WTC11 (cell line): ENCODE results near the gene NBPF15. TPM values are rescaled to one million over a fixed set of nuclear protein-coding genes. Genes with fewer than 3 reads are reported as not detected.
"Not testable (repeated sequence)": the region's sequence is repeated elsewhere in the genome, so short reads cannot be mapped to it uniquely, and the experiment has no call there.

Experiments used
- ATAC-seq: fragments of 200-7000 bp; cut with Tn5 transposase; 2 replicates; pipeline ENCODE4 v1.10.0; 2021; ENCODE audit warnings: mild to moderate bottlenecking, moderate library complexity
- Bru-seq: library from RNA; stranded (reverse); fragments of 400-500 nt; gene quantifications from one replicate; lab custom pipeline; 2021; lab: Mats Ljungman, UMichigan
- CTCF ChIA-PET: fragments of 300-600 bp; sonication (Branson Sonifier 250); formaldehyde crosslinking; loops from one replicate; lab custom pipeline; 2021; ENCODE audit warnings: antibody characterized with exemption; lab: Charles Lee
- POLR2A ChIA-PET: fragments of 350-600 bp; sonication (Branson Sonifier 250); formaldehyde crosslinking; loops from one replicate; lab custom pipeline; 2021; ENCODE audit warnings: antibody characterized with exemption; lab: Charles Lee
- DNase-seq: peaks from one replicate; pipeline ENCODE4 v3.0.0; 2021; ENCODE audit warnings: low spot score
- H3K27ac Mint-ChIP-seq: 2 replicates; pipeline ENCODE4 v1.8.0; 2021; ENCODE audit warnings: mixed read lengths
- H3K27me3 Mint-ChIP-seq: 2 replicates; pipeline ENCODE4 v1.8.0; 2021; ENCODE audit warnings: low read depth, mild to moderate bottlenecking, moderate library complexity, mixed read lengths
- H3K36me3 Mint-ChIP-seq: 2 replicates; pipeline ENCODE4 v1.8.0; 2021; ENCODE audit warnings: mixed read lengths
- H3K4me1 Mint-ChIP-seq: 2 replicates; pipeline ENCODE4 v1.8.0; 2022; ENCODE audit warnings: mixed read lengths
- H3K4me3 Mint-ChIP-seq: 2 replicates; pipeline ENCODE4 v1.8.0; 2021; ENCODE audit warnings: mild to moderate bottlenecking, moderate library complexity, mixed read lengths
- H3K9me3 Mint-ChIP-seq: 2 replicates; pipeline ENCODE4 v1.8.0; 2021; ENCODE audit warnings: mixed read lengths
- long read RNA-seq, 3 experiments: library from RNA in 1 of 3; library from capped mRNA in 1 of 3; library from polyadenylated mRNA in 1 of 3; unstranded in 2 of 3; stranded (forward) in 1 of 3; transcript quantifications; one replicate each; pipeline ENCODE4 v2.0.0, GENCODE V29; 2021
- total RNA-seq: library from RNA; stranded (reverse); gene quantifications from 3 replicates; pipeline ENCODE4 v1.2.3, GENCODE V29; 2021

NBPF15 gene
- total RNA-seq = 13.1 to 16.3 TPM (median 15.2 TPM) in 3 replicates
- Bru-seq, nascent RNA = percentile 60 among the genes with signal in this experiment
- long read RNA-seq, experiment 1, full-length matches to known transcripts = 3 of 61 reads
- long read RNA-seq, experiment 1, partial matches to known transcripts = 18 of 61 reads
- long read RNA-seq, experiment 1, other reads (novel, unspliced or antisense) = 40 of 61 reads
- long read RNA-seq, experiment 2, partial matches to known transcripts = 5 of 11 reads
- long read RNA-seq, experiment 2, other reads (novel, unspliced or antisense) = 6 of 11 reads
- long read RNA-seq, experiment 3, partial matches to known transcripts = 0 of 1 reads
- long read RNA-seq, experiment 3, other reads (novel, unspliced or antisense) = 1 of 1 reads

- DNase-seq (peak; percentile 77), ATAC-seq (peak; percentile 98)
- POLR2A ChIA-PET, CTCF ChIA-PET, H3K36me3 Mint-ChIP-seq, H3K27ac Mint-ChIP-seq, H3K4me1 Mint-ChIP-seq, H3K9me3 Mint-ChIP-seq: not testable (repeated sequence)
- Mint-ChIP-seq H3K27me3 (peaks cover 16% of the 10 kb centered on the region), H3K4me3 (peak within 1 kb of the TSS; percentile 84)
Measured at GRCh38 chr1:144461136-144461759, at the start of gene NBPF15. Gene NBPF15, minus strand, starts transcription at chr1:144461669. Its CDS starts 21,666 bp downstream, at chr1:144440003.

GRCh38 chr1:144496429-144496828 lies 35.0 kb upstream of the NBPF15 start:
- DNase-seq, H3K9me3 Mint-ChIP-seq, H3K36me3 Mint-ChIP-seq, H3K4me1 Mint-ChIP-seq, ATAC-seq, POLR2A ChIA-PET, CTCF ChIA-PET, H3K27me3 Mint-ChIP-seq, H3K4me3 Mint-ChIP-seq, H3K27ac Mint-ChIP-seq: not testable (repeated sequence)

- POLR2A ChIA-PET, CTCF ChIA-PET, H3K27ac Mint-ChIP-seq, H3K36me3 Mint-ChIP-seq, DNase-seq, H3K27me3 Mint-ChIP-seq, H3K4me1 Mint-ChIP-seq, H3K4me3 Mint-ChIP-seq, ATAC-seq, H3K9me3 Mint-ChIP-seq: not testable (repeated sequence)
Measured at GRCh38 chr1:144494130-144494529, 32.7 kb upstream of the NBPF15 start.

GRCh38 chr1:144490394-144490793 lies 28.9 kb upstream of the NBPF15 start:
- POLR2A ChIA-PET, H3K36me3 Mint-ChIP-seq, H3K27me3 Mint-ChIP-seq, H3K9me3 Mint-ChIP-seq, H3K27ac Mint-ChIP-seq, CTCF ChIA-PET, H3K4me1 Mint-ChIP-seq: not testable (repeated sequence)
- peak overlapping the region; percentile 77 for H3K4me3 Mint-ChIP-seq
- peak; percentile 58 for ATAC-seq
- peak; percentile 48 for DNase-seq

GRCh38 chr1:144487002-144487401 lies 25.5 kb upstream of the NBPF15 start:
- POLR2A ChIA-PET, H3K36me3 Mint-ChIP-seq, H3K9me3 Mint-ChIP-seq, H3K4me1 Mint-ChIP-seq, H3K4me3 Mint-ChIP-seq, CTCF ChIA-PET, ATAC-seq, DNase-seq, H3K27me3 Mint-ChIP-seq, H3K27ac Mint-ChIP-seq: not testable (repeated sequence)

GRCh38 chr1:144485048-144485993 lies 23.9 kb upstream of the NBPF15 start:
- H3K27me3 Mint-ChIP-seq, POLR2A ChIA-PET, H3K9me3 Mint-ChIP-seq, H3K27ac Mint-ChIP-seq, H3K36me3 Mint-ChIP-seq, H3K4me3 Mint-ChIP-seq, CTCF ChIA-PET, H3K4me1 Mint-ChIP-seq: not testable (repeated sequence)
- peak; percentile 71 for ATAC-seq
- peak; percentile 23 for DNase-seq

- H3K36me3 Mint-ChIP-seq, ATAC-seq, H3K4me3 Mint-ChIP-seq, H3K9me3 Mint-ChIP-seq, DNase-seq, POLR2A ChIA-PET, H3K27me3 Mint-ChIP-seq, H3K4me1 Mint-ChIP-seq, CTCF ChIA-PET, H3K27ac Mint-ChIP-seq: not testable (repeated sequence)
Measured at GRCh38 chr1:144473897-144474296, 12.4 kb upstream of the NBPF15 start.

GRCh38 chr1:144471434-144471833 lies 10.0 kb upstream of the NBPF15 start:
- H3K4me1 Mint-ChIP-seq, H3K9me3 Mint-ChIP-seq, H3K36me3 Mint-ChIP-seq, DNase-seq, ATAC-seq, POLR2A ChIA-PET, H3K4me3 Mint-ChIP-seq, H3K27me3 Mint-ChIP-seq, H3K27ac Mint-ChIP-seq, CTCF ChIA-PET: not testable (repeated sequence)

GRCh38 chr1:144461778-144462177 lies 309 bp upstream of the NBPF15 start:
- POLR2A ChIA-PET, H3K36me3 Mint-ChIP-seq, H3K9me3 Mint-ChIP-seq, DNase-seq, H3K27ac Mint-ChIP-seq, CTCF ChIA-PET, H3K4me1 Mint-ChIP-seq: not testable (repeated sequence)
- Mint-ChIP-seq H3K27me3 (peaks cover 18% of the 10 kb centered on the region), H3K4me3 (peak overlapping the region; percentile 84)
- peak; percentile 30; the same call in 1 of the 2 replicates for ATAC-seq

GRCh38 chr1:144460686-144461085 lies 783 bp downstream of the NBPF15 start:
- H3K9me3 Mint-ChIP-seq, H3K4me1 Mint-ChIP-seq, POLR2A ChIA-PET, CTCF ChIA-PET, DNase-seq, ATAC-seq, H3K27ac Mint-ChIP-seq, H3K36me3 Mint-ChIP-seq: not testable (repeated sequence)
- Mint-ChIP-seq H3K27me3 (peaks cover 13% of the 10 kb centered on the region), H3K4me3 (peak overlapping the region; percentile 84)

GRCh38 chr1:144442402-144442801 lies 19.1 kb downstream of the NBPF15 start:
- H3K4me1 Mint-ChIP-seq, H3K27ac Mint-ChIP-seq, H3K4me3 Mint-ChIP-seq, H3K36me3 Mint-ChIP-seq, DNase-seq, H3K9me3 Mint-ChIP-seq, H3K27me3 Mint-ChIP-seq, ATAC-seq, CTCF ChIA-PET, POLR2A ChIA-PET: not testable (repeated sequence)

- H3K36me3 Mint-ChIP-seq, H3K4me3 Mint-ChIP-seq, ATAC-seq, H3K27ac Mint-ChIP-seq, POLR2A ChIA-PET, CTCF ChIA-PET, H3K4me1 Mint-ChIP-seq, H3K9me3 Mint-ChIP-seq, H3K27me3 Mint-ChIP-seq: not testable (repeated sequence)
- peak; percentile 20 for DNase-seq
Measured at GRCh38 chr1:144439737-144440136, 21.7 kb downstream of the NBPF15 start.
